ENCODE results near the gene GAB2.

- no peak for TF ChIP-seq POLR2A (IDR thresholded peaks at IDR 0.05)
- no peak for TF ChIP-seq CTCF (IDR thresholded peaks at IDR 0.05)
Measured at GRCh38 chr11:78428773-78429172, 11.2 kb upstream of the GAB2 start.
